Ishikawa (cell line): ENCODE measurements around the gene OPN5.

Experiments
- CREB1 ChIP-seq: IDR thresholded peaks from 2 replicates; pipeline ENCODE4 v1.6.1; 2012; ENCODE audit warnings: low read depth
- EP300 ChIP-seq: IDR thresholded peaks from 2 replicates; pipeline ENCODE4 v1.6.1; 2012; ENCODE audit warnings: borderline replicate concordance
- FOXM1 ChIP-seq: IDR thresholded peaks from 2 replicates; pipeline ENCODE4 v1.6.1; 2012; ENCODE audit warnings: low read depth, borderline replicate concordance
- TF ChIP-seq, protein P1 (sequence below): IDR thresholded peaks from 2 replicates; pipeline ENCODE4 v1.6.1; 2012

DNA sequence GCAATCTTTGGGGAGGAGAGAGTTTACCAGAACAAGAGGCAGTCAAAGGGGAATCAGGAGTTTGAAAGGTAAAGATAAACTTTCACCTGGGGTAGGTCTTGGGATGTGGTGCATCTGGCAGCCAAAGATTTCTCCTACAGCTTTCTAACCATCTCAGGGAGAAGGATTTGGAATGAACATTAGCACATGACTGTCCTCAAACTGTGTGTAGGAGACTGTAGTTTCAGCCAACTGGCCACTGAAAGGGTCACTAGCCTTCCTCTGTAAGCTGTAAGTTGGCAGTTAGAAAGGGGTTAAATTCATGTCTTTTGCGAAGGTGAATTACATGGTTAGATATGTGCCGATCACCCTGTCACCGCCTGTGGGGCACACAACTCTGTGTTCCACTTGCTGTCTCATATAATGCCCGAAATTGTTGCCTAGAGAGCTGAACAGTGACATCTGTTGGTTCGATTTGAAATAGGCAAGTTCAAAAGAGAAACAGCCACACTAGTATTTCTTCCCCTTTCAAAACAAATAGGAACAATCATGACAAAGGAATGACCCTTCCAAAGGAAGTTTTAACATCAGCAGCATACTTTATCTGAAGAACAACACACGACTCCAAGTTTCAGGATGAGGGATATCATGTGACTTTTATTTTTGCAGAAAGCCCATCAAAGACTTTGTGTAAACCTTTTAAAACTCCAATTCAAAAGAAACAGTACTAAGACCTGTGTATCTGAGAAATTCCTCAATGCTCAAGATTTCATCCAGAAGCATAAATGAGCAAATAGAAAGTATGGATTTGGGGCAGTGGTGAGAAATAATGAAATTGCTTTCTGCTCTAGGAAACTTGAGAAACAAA, 1.1 kb upstream of the OPN5 start:
- TF ChIP-seq EP300 (no peak), CREB1 (no peak), FOXM1 (no peak)
- TF ChIP-seq, protein P1, sequence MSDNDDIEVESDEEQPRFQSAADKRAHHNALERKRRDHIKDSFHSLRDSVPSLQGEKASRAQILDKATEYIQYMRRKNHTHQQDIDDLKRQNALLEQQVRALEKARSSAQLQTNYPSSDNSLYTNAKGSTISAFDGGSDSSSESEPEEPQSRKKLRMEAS, result no peak
